HG03354 (cell line): ENCODE results near the gene RBPMS2.

Experiments used
- ATAC-seq: cut with Tn5 transposase; IDR thresholded peaks from one replicate; pipeline ENCODE4 v1.9.1; 2021; ENCODE audit warnings: mild to moderate bottlenecking; ENCODE audit not compliant: unreplicated experiment, poor library complexity, severe bottlenecking

The RBPMS2 gene

GRCh38 chr15:64699751-64700388 lies 75.5 kb downstream of the RBPMS2 start:
- ATAC-seq = no peak

- no peak for ATAC-seq
Observed at GRCh38 chr15:64698823-64699222, 76.6 kb downstream of the RBPMS2 start.

- ATAC-seq = no peak
Observed at GRCh38 chr15:64697911-64698369, 77.4 kb downstream of the RBPMS2 start.

- ATAC-seq = no peak
Observed at GRCh38 chr15:64696481-64696880, 78.9 kb downstream of the RBPMS2 start.

GRCh38 chr15:64695561-64695992 lies 79.8 kb downstream of the RBPMS2 start:
- no peak for ATAC-seq

- ATAC-seq = no peak
Observed at GRCh38 chr15:64694816-64695215, 80.6 kb downstream of the RBPMS2 start.

GRCh38 chr15:64693134-64693533 lies 82.3 kb downstream of the RBPMS2 start:
- no peak for ATAC-seq

GRCh38 chr15:64691896-64692565 lies 83.4 kb downstream of the RBPMS2 start:
- no peak for ATAC-seq

- no peak for ATAC-seq
Observed at GRCh38 chr15:64690578-64691296, 84.7 kb downstream of the RBPMS2 start.

- ATAC-seq = no peak
Observed at GRCh38 chr15:64690008-64690407, 85.4 kb downstream of the RBPMS2 start.
